HepG2 (cell line): Measurements from ENCODE around the gene IYD. TPM values are rescaled to one million over a fixed set of nuclear protein-coding genes. Genes with fewer than 3 reads are reported as not detected.

Source experiments
- FOXA1 ChIP-seq, 2 experiments: fragments of 450-650 bp in 1 of 2; sonication (generic) in 1 of 2; formaldehyde crosslinking in 1 of 2; IDR thresholded peaks; 2 replicates each; pipeline versions ENCODE4 v1.4.0 to v1.6.1; 2016 to 2020; ENCODE audit warnings: missing genetic modification reagents in 1 of 2
- FOXK2 ChIP-seq: fragments of 450-650 bp; IDR thresholded peaks from 2 replicates; pipeline ENCODE4 v1.6.1; 2016
- GABPA ChIP-seq, 2 experiments: IDR thresholded peaks; 2 replicates each; pipeline ENCODE4 v1.6.1; 2011 to 2016; ENCODE audit warnings: low read depth in 2 of 2, low read length in 1 of 2, missing biosample characterization in 1 of 2, missing genetic modification characterization in 1 of 2
- GATAD2A ChIP-seq: IDR thresholded peaks from 2 replicates; pipeline ENCODE4 v1.6.1; 2016
- HNRNPLL ChIP-seq: fragments of 200-400 bp; formaldehyde crosslinking; IDR thresholded peaks from 2 replicates; pipeline ENCODE4 v1.6.1; 2017; ENCODE audit warnings: mild to moderate bottlenecking, low read depth, low read length; ENCODE audit not compliant: poor library complexity, severe bottlenecking
- NKX3-1 ChIP-seq: sonication (generic); formaldehyde crosslinking; IDR thresholded peaks from 2 replicates; pipeline ENCODE4 v1.5.0; 2020; ENCODE audit warnings: missing genetic modification reagents
- PRDM10 ChIP-seq: sonication (generic); formaldehyde crosslinking; IDR thresholded peaks from 2 replicates; pipeline ENCODE4 v1.4.0; 2020; ENCODE audit warnings: low read depth, missing genetic modification reagents
- TCF12 ChIP-seq, 2 experiments: fragments of 450-650 bp in 1 of 2; sonication (generic) in 1 of 2; formaldehyde crosslinking in 1 of 2; IDR thresholded peaks; 2 replicates each; pipeline versions ENCODE4 v1.6.1 to v1.8.0; 2017 to 2022; ENCODE audit warnings: antibody characterized with exemption in 1 of 2, mild to moderate bottlenecking in 1 of 2, missing genetic modification reagents in 1 of 2, moderate library complexity in 1 of 2
- THAP7 ChIP-seq: sonication (generic); formaldehyde crosslinking; IDR thresholded peaks from 2 replicates; pipeline ENCODE4 v1.8.1; 2023; ENCODE audit warnings: mild to moderate bottlenecking, missing genetic modification reagents
- ZBTB21 ChIP-seq: sonication (generic); formaldehyde crosslinking; IDR thresholded peaks from 2 replicates; pipeline ENCODE4 v1.4.0; 2020; ENCODE audit warnings: missing genetic modification reagents
- ZNF282 ChIP-seq: fragments of 450-650 bp; IDR thresholded peaks from 2 replicates; pipeline ENCODE4 v1.6.1; 2018; ENCODE audit not compliant: partially characterized antibody
- ZNF3 ChIP-seq: IDR thresholded peaks from 2 replicates; pipeline ENCODE4 v1.7.0; 2017; ENCODE audit warnings: inconsistent platforms
- ZNF543 ChIP-seq: sonication (generic); formaldehyde crosslinking; IDR thresholded peaks from 2 replicates; pipeline ENCODE4 v1.4.0; 2020; ENCODE audit warnings: mild to moderate bottlenecking, missing genetic modification reagents
- ZNF569 ChIP-seq: sonication (generic); formaldehyde crosslinking; IDR thresholded peaks from 2 replicates; pipeline ENCODE4 v1.5.0; 2020; ENCODE audit warnings: mild to moderate bottlenecking, missing genetic modification reagents, moderate library complexity, borderline replicate concordance
- ZNF749 ChIP-seq: sonication (generic); formaldehyde crosslinking; IDR thresholded peaks from 2 replicates; pipeline ENCODE4 v1.8.0; 2022; ENCODE audit warnings: mild to moderate bottlenecking, missing genetic modification reagents, moderate library complexity, borderline replicate concordance
- ZNF768 ChIP-seq: sonication (generic); formaldehyde crosslinking; IDR thresholded peaks from 2 replicates; pipeline ENCODE4 v1.4.0; 2020; ENCODE audit warnings: missing genetic modification reagents
- polyA plus RNA-seq, 8 experiments: library from polyadenylated mRNA; depleted of rRNA in 3 of 8; stranded (reverse) in 7 of 8; unstranded in 1 of 8; fragments of >200 nt; fragmentation: Illumina TruSeq in 4 of 8; extraction: Trizol in 4 of 8; gene quantifications; 2 replicates each; pipeline versions ENCODE4 v1.2.1 to v1.2.3, GENCODE V29; 2011 to 2016; ENCODE audit warnings: low read depth in 4 of 8, missing spikeins in 1 of 8, mixed read lengths in 1 of 8; ENCODE audit not compliant: insufficient read depth in 1 of 8
- total RNA-seq, 5 experiments: library from RNA; depleted of rRNA; stranded (reverse); fragments of >200 nt; fragmentation: Illumina TruSeq; extraction: Trizol; gene quantifications; 2 replicates each; pipeline ENCODE4 v1.2.3, GENCODE V29; 2016; ENCODE audit warnings: low read depth in 1 of 5
- TF ChIP-seq, protein P1 (sequence below): sonication (generic); formaldehyde crosslinking; IDR thresholded peaks from 2 replicates; pipeline ENCODE4 v1.5.1; 2020; ENCODE audit warnings: mild to moderate bottlenecking, missing genetic modification reagents, moderate library complexity
- TF ChIP-seq, protein P2 (sequence below): sonication (generic); formaldehyde crosslinking; IDR thresholded peaks from 2 replicates; pipeline ENCODE4 v1.9.0; 2022; ENCODE audit warnings: low read depth, missing genetic modification reagents

IYD gene
- total and polyA plus RNA-seq, 2 of the 13 experiments (the other 11 are each of a cell fraction or from before 2014, with no cell fraction given) = 0.01 to 0.46 TPM

- TF ChIP-seq FOXA1 (IDR thresholded peaks at IDR 0.05) = no peak
- TF ChIP-seq FOXA1 (CRISPR knock-in tag; IDR thresholded peaks at IDR 0.05) = no peak
- TF ChIP-seq GABPA (IDR thresholded peaks at IDR 0.05; ENCODE audit: low read depth, low read length) = peak; percentile 38; the same call in 1 of the 2 replicates
- peak; percentile 78 for TF ChIP-seq GABPA (CRISPR knock-in tag; IDR thresholded peaks at IDR 0.05; ENCODE audit: low read depth)
- no peak for TF ChIP-seq TCF12 (IDR thresholded peaks at IDR 0.05)
- no peak for TF ChIP-seq TCF12 (CRISPR knock-in tag; IDR thresholded peaks at IDR 0.05)
- TF ChIP-seq GATAD2A (CRISPR knock-in tag) = no peak
- TF ChIP-seq ZNF569 (CRISPR knock-in tag) = no peak
- TF ChIP-seq, protein P1, sequence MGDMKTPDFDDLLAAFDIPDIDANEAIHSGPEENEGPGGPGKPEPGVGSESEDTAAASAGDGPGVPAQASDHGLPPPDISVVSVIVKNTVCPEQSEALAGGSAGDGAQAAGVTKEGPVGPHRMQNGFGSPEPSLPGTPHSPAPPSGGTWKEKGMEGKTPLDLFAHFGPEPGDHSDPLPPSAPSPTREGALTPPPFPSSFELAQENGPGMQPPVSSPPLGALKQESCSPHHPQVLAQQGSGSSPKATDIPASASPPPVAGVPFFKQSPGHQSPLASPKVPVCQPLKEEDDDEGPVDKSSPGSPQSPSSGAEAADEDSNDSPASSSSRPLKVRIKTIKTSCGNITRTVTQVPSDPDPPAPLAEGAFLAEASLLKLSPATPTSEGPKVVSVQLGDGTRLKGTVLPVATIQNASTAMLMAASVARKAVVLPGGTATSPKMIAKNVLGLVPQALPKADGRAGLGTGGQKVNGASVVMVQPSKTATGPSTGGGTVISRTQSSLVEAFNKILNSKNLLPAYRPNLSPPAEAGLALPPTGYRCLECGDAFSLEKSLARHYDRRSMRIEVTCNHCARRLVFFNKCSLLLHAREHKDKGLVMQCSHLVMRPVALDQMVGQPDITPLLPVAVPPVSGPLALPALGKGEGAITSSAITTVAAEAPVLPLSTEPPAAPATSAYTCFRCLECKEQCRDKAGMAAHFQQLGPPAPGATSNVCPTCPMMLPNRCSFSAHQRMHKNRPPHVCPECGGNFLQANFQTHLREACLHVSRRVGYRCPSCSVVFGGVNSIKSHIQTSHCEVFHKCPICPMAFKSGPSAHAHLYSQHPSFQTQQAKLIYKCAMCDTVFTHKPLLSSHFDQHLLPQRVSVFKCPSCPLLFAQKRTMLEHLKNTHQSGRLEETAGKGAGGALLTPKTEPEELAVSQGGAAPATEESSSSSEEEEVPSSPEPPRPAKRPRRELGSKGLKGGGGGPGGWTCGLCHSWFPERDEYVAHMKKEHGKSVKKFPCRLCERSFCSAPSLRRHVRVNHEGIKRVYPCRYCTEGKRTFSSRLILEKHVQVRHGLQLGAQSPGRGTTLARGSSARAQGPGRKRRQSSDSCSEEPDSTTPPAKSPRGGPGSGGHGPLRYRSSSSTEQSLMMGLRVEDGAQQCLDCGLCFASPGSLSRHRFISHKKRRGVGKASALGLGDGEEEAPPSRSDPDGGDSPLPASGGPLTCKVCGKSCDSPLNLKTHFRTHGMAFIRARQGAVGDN (CRISPR knock-in tag) = peak; percentile 80
- TF ChIP-seq, protein P2, sequence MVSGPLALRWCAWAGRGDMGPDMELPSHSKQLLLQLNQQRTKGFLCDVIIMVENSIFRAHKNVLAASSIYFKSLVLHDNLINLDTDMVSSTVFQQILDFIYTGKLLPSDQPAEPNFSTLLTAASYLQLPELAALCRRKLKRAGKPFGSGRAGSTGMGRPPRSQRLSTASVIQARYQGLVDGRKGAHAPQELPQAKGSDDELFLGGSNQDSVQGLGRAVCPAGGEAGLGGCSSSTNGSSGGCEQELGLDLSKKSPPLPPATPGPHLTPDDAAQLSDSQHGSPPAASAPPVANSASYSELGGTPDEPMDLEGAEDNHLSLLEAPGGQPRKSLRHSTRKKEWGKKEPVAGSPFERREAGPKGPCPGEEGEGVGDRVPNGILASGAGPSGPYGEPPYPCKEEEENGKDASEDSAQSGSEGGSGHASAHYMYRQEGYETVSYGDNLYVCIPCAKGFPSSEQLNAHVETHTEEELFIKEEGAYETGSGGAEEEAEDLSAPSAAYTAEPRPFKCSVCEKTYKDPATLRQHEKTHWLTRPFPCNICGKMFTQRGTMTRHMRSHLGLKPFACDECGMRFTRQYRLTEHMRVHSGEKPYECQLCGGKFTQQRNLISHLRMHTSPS (CRISPR knock-in tag) = no peak
- TF ChIP-seq HNRNPLL = peak; percentile 44
- TF ChIP-seq ZNF282 = no peak
- TF ChIP-seq ZNF768 (CRISPR knock-in tag) = peak; percentile 58; the same call in 1 of the 2 replicates
- no peak for TF ChIP-seq PRDM10 (CRISPR knock-in tag)
- no peak for TF ChIP-seq ZNF3
- no peak for TF ChIP-seq ZNF543 (CRISPR knock-in tag)
- no peak for TF ChIP-seq FOXK2
- TF ChIP-seq ZBTB21 (CRISPR knock-in tag) = no peak
- TF ChIP-seq NKX3-1 (CRISPR knock-in tag) = peak; percentile 62; the same call in 1 of the 2 replicates
- TF ChIP-seq ZNF749 (CRISPR knock-in tag) = no peak
- no peak for TF ChIP-seq THAP7
Observed at GRCh38 chr6:150418827-150419594, 50.2 kb downstream of the IYD start (continued).
